NCI-H345 (cell line): ENCODE data around the gene PRL.

Source experiments
- DNase-seq: peaks from one replicate; lab custom pipeline; 2025; lab: John Stamatoyannopoulos, UW

Gene PRL

GRCh38 chr6:22296936-22297335, at the start of gene PRL:
TSS of gene PRL (minus strand) at chr6:22297036. CDS start at chr6:22296982, 54 bp downstream.
- no peak for DNase-seq

GRCh38 chr6:22343864-22344263, 47.0 kb upstream of the PRL start:
- no peak for DNase-seq

- no peak for DNase-seq
Measured at GRCh38 chr6:22334778-22335177, 37.9 kb upstream of the PRL start.

- DNase-seq = no peak
Measured at GRCh38 chr6:22333802-22334201, 37.0 kb upstream of the PRL start.

GRCh38 chr6:22332711-22333110, 35.9 kb upstream of the PRL start:
- no peak for DNase-seq

- no peak for DNase-seq
Measured at GRCh38 chr6:22332216-22332615, 35.4 kb upstream of the PRL start.

- no peak for DNase-seq
Measured at GRCh38 chr6:22330941-22331340, 34.1 kb upstream of the PRL start.

GRCh38 chr6:22328474-22328873, 31.6 kb upstream of the PRL start:
- DNase-seq = no peak

- DNase-seq = no peak
Measured at GRCh38 chr6:22327881-22328280, 31.0 kb upstream of the PRL start.

GRCh38 chr6:22326500-22326899, 29.7 kb upstream of the PRL start:
- no peak for DNase-seq

GRCh38 chr6:22325481-22325880, 28.6 kb upstream of the PRL start:
- DNase-seq = no peak

GRCh38 chr6:22323848-22324247, 27.0 kb upstream of the PRL start:
- no peak for DNase-seq

GRCh38 chr6:22322103-22323030, 25.5 kb upstream of the PRL start:
- DNase-seq = no peak

GRCh38 chr6:22320750-22321149, 23.9 kb upstream of the PRL start:
- no peak for DNase-seq

GRCh38 chr6:22318404-22318803, 21.6 kb upstream of the PRL start:
- DNase-seq = no peak

- DNase-seq = no peak
Measured at GRCh38 chr6:22313796-22314195, 17.0 kb upstream of the PRL start.

GRCh38 chr6:22308939-22309338, 12.1 kb upstream of the PRL start:
- DNase-seq = no peak

- DNase-seq = no peak
Measured at GRCh38 chr6:22306741-22307466, 10.1 kb upstream of the PRL start.

- DNase-seq = no peak
Measured at GRCh38 chr6:22302838-22303237, 6.0 kb upstream of the PRL start.

GRCh38 chr6:22300273-22300998, 3.6 kb upstream of the PRL start:
- DNase-seq = no peak

GRCh38 chr6:22298475-22298890, 1.6 kb upstream of the PRL start:
- DNase-seq = no peak

GRCh38 chr6:22296067-22296466, 769 bp downstream of the PRL start:
- DNase-seq = no peak

GRCh38 chr6:22295145-22295544, 1.7 kb downstream of the PRL start:
- no peak for DNase-seq
